Trophoblast cell (in vitro differentiated cells and primary cell): ENCODE results near the gene ACTR3.

ENCODE experiments used
- DNase-seq, 2 donors: peaks; one replicate each; pipeline ENCODE4 v3.0.0-alpha.2; 2016
- H2AFZ ChIP-seq: 2 replicates; pipeline ENCODE4 v1.6.1; 2013; ENCODE audit warnings: low read length, moderate library complexity, mild to moderate bottlenecking; ENCODE audit not compliant: insufficient read depth, poor library complexity
- H2AK5ac ChIP-seq: 2 replicates; pipeline ENCODE4 v1.6.1; 2013; ENCODE audit warnings: mild to moderate bottlenecking, low read length
- H2BK120ac ChIP-seq: 2 replicates; pipeline ENCODE4 v1.6.1; 2013; ENCODE audit warnings: low read length, mild to moderate bottlenecking, moderate library complexity; ENCODE audit not compliant: insufficient read depth, poor library complexity
- H2BK12ac ChIP-seq: 2 replicates; pipeline ENCODE4 v1.6.1; 2013; ENCODE audit warnings: mild to moderate bottlenecking, low read length, moderate library complexity
- H2BK5ac ChIP-seq: 2 replicates; pipeline ENCODE4 v1.6.1; 2013; ENCODE audit warnings: low read length, low read depth, moderate library complexity, mild to moderate bottlenecking; ENCODE audit not compliant: poor library complexity
- H3K14ac ChIP-seq: 2 replicates; pipeline ENCODE4 v1.6.1; 2013; ENCODE audit warnings: mild to moderate bottlenecking, low read length
- H3K18ac ChIP-seq: 2 replicates; pipeline ENCODE4 v1.6.1; 2013; ENCODE audit warnings: mild to moderate bottlenecking, low read length
- H3K23ac ChIP-seq: 2 replicates; pipeline ENCODE4 v1.6.1; 2013; ENCODE audit warnings: low read length
- H3K27ac ChIP-seq: 2 replicates; pipeline ENCODE4 v1.5.1; 2013; ENCODE audit warnings: low read depth, mild to moderate bottlenecking, inconsistent platforms, low read length, moderate library complexity
- H3K27me3 ChIP-seq: 2 replicates; pipeline ENCODE4 v1.6.1; 2013; ENCODE audit warnings: inconsistent platforms, mild to moderate bottlenecking, low read length, moderate library complexity; ENCODE audit not compliant: insufficient read depth
- H3K36me3 ChIP-seq, 2 experiments: 1 replicate in 1 of 2; 2 replicates in 1 of 2; pipeline ENCODE4 v1.6.1; 2013; ENCODE audit warnings: low read length in 2 of 2, mild to moderate bottlenecking in 2 of 2, moderate library complexity in 1 of 2; ENCODE audit not compliant: insufficient read depth in 2 of 2, control insufficient read depth in 1 of 2
- H3K4ac ChIP-seq: 2 replicates; pipeline ENCODE4 v1.6.1; 2013; ENCODE audit warnings: low read depth, mild to moderate bottlenecking, low read length, moderate library complexity
- H3K4me1 ChIP-seq, 2 experiments: 1 replicate in 1 of 2; 2 replicates in 1 of 2; pipeline ENCODE4 v1.6.1; 2013; ENCODE audit warnings: low read length in 2 of 2, mild to moderate bottlenecking in 2 of 2, moderate library complexity in 1 of 2; ENCODE audit not compliant: insufficient read depth in 2 of 2, control insufficient read depth in 1 of 2
- H3K4me2 ChIP-seq: 2 replicates; pipeline ENCODE4 v1.6.1; 2013; ENCODE audit warnings: inconsistent platforms, mild to moderate bottlenecking, low read length, moderate library complexity
- H3K4me3 ChIP-seq: 2 replicates; pipeline ENCODE4 v1.5.1; 2013; ENCODE audit warnings: mild to moderate bottlenecking, low read depth, low read length, inconsistent platforms
- H3K79me1 ChIP-seq: one replicate; pipeline ENCODE4 v1.6.1; 2013; ENCODE audit warnings: low read length
- H3K79me2 ChIP-seq: 2 replicates; pipeline ENCODE4 v1.6.1; 2013; ENCODE audit warnings: low read length, mild to moderate bottlenecking; ENCODE audit not compliant: control insufficient read depth, insufficient read depth, poor library complexity
- H3K9ac ChIP-seq: 2 replicates; pipeline ENCODE4 v1.6.1; 2013; ENCODE audit warnings: mild to moderate bottlenecking, low read length
- H3K9me3 ChIP-seq: 2 replicates; pipeline ENCODE4 v1.6.1; 2013; ENCODE audit warnings: low read depth, mild to moderate bottlenecking, control low read depth, inconsistent platforms, low read length; ENCODE audit not compliant: insufficient read depth
- H4K12ac ChIP-seq: 2 replicates; pipeline ENCODE4 v1.6.1; 2013; ENCODE audit warnings: low read depth, mild to moderate bottlenecking, low read length, moderate library complexity
- H4K8ac ChIP-seq: 2 replicates; pipeline ENCODE4 v1.6.1; 2013; ENCODE audit warnings: low read depth, mild to moderate bottlenecking, low read length, moderate library complexity
- H4K91ac ChIP-seq: one replicate; pipeline ENCODE4 v1.6.1; 2013; ENCODE audit warnings: low read depth, mild to moderate bottlenecking, low read length, moderate library complexity
- WGBS: extraction: QIAGEN DNeasy Blood & Tissue Kit; methylation state at CpG from one replicate; pipeline ENCODE4 v1.1.7; 2013; ENCODE audit warnings: missing lambda C conversion rate; ENCODE audit not compliant: insufficient read length, insufficient coverage; ENCODE audit errors: extremely low coverage; 5-methylcytosine and 5-hydroxymethylcytosine counted together

Gene ACTR3

DNA sequence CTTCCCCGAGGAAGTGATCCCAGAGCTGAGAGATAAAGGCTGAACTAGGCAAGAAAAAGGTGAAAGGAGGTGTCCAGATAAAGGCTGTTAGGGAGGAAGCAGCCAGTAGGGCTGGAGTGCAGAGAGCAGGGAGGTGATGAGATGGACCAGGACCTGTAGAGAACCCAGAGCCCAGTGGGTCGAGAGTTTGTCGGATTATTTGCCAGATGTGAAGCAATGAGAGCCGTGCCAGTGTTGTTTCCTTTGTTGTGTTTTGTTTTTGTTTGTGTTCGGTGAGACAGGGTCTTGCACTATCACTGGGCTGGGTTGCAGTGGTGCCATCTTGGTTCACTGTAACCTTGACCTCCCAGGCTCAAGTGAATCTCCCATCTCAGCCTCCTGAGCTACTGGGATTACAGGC lies 111.3 kb downstream of the ACTR3 start:
- H4K12ac ChIP-seq = no peak overlapping the region
- no peak overlapping the region for H2BK5ac ChIP-seq
- H3K4me2 ChIP-seq = no peak overlapping the region
- no peaks in the 10 kb centered on the region for H3K36me3 ChIP-seq
- H3K27ac ChIP-seq = no peak overlapping the region
- H3K18ac ChIP-seq = no peak overlapping the region
- no peak overlapping the region for H3K9ac ChIP-seq
- no peak overlapping the region for H3K14ac ChIP-seq
- no CpG with 5 or more reads among the region's 5 CpGs for WGBS
- no peak overlapping the region for H3K4ac ChIP-seq
- H2AFZ ChIP-seq = no peak overlapping the region
- H3K9me3 ChIP-seq = no peaks in the 10 kb centered on the region
- no peak overlapping the region for H4K8ac ChIP-seq
- H4K91ac ChIP-seq = no peak overlapping the region
- no peaks in the 10 kb centered on the region for H3K79me1 ChIP-seq
- H3K4me1 ChIP-seq = no peaks in the 10 kb centered on the region
- no peak overlapping the region for H3K23ac ChIP-seq
- H2AK5ac ChIP-seq = no peak overlapping the region
- H3K79me2 ChIP-seq = no peaks in the 10 kb centered on the region
- no peak overlapping the region for H2BK120ac ChIP-seq
- no peak overlapping the region for H3K4me3 ChIP-seq
- DNase-seq = no peak
- no peak overlapping the region for H2BK12ac ChIP-seq
- H3K27me3 ChIP-seq = no peaks in the 10 kb centered on the region

DNA sequence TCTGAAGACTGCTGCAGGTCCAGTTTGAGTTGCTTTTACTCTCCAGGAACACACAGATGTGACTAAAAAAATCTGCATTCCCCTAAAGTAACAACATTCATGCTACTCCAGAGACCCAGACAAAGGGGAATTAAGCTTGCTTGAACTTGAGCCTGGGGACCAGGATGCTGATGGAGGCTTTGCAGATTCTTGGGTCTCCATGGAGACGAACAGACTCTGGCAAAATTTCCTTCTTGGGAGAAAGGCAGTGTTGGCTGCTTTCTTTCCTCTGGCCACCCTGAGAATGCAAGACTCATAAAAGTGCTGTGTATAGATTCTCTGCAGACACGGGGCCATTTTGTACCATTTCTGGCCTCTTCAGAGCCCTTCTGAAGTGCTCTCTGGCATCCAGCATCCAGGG lies 112.0 kb downstream of the ACTR3 start:
- Histone ChIP-seq H3K9me3 (no peaks in the 10 kb centered on the region), H4K91ac (no peak overlapping the region), H2AK5ac (no peak overlapping the region), H3K27ac (no peak overlapping the region), H3K79me1 (no peaks in the 10 kb centered on the region), H2BK12ac (no peak overlapping the region), H3K14ac (no peak overlapping the region), H2AFZ (no peak overlapping the region), H3K79me2 (no peaks in the 10 kb centered on the region), H4K12ac (no peak overlapping the region), H3K18ac (no peak overlapping the region), H3K4me3 (no peak overlapping the region), H3K36me3 (no peaks in the 10 kb centered on the region), H3K9ac (no peak overlapping the region), H2BK5ac (no peak overlapping the region), H3K27me3 (no peaks in the 10 kb centered on the region), H3K4me1 (no peaks in the 10 kb centered on the region), H3K23ac (no peak overlapping the region), H4K8ac (no peak overlapping the region), H3K4me2 (no peak overlapping the region), H2BK120ac (no peak overlapping the region), H3K4ac (no peak overlapping the region)
- no peak for DNase-seq
- WGBS = no CpG with 5 or more reads among the region's 2 CpGs

DNA sequence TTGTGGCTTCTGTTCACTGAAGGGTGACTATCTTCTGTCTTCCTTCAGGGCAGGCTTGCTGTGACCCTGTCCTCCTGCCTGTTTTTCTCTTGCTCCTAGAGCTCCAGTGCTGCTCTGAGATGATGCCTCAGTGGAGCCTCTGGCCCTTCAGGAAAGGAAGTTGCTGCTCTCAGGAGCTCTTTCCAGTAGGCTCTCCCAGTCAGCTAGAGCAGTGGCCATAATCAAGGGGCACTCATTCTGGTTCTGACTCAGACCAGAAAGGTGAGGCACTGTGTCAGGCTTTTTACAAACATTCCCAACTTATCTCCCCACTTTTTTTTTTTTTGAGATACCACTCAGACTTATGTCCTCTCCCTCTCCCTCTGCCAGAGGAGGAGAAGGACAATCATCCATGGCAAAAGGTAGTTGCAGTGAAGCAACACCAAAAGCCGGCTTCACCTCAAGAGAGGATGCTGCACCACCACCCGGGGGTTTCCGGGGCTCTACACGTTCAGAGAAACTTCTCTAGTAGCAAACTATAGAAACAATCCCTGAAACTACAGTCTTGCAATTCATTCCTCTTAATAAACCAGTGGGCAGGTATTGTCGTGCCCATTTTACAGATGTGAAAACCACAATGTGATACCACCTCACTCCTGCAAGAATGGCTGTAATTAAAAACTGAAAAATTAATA lies 115.4 kb downstream of the ACTR3 start:
- Histone ChIP-seq H3K36me3 (no peaks in the 10 kb centered on the region), H3K27me3 (no peaks in the 10 kb centered on the region), H2BK120ac (no peak overlapping the region), H3K4me2 (no peak overlapping the region), H3K9me3 (peaks cover 2% of the 10 kb centered on the region), H4K12ac (no peak overlapping the region), H3K9ac (no peak overlapping the region), H3K4me3 (no peak overlapping the region), H4K91ac (no peak overlapping the region), H3K23ac (no peak overlapping the region), H3K79me2 (no peaks in the 10 kb centered on the region), H2BK5ac (no peak overlapping the region), H3K14ac (no peak overlapping the region), H2AFZ (no peak overlapping the region), H3K27ac (no peak overlapping the region), H3K79me1 (no peaks in the 10 kb centered on the region), H4K8ac (no peak overlapping the region), H3K4ac (no peak overlapping the region), H2AK5ac (no peak overlapping the region), H3K18ac (no peak overlapping the region), H2BK12ac (no peak overlapping the region), H3K4me1 (no peaks in the 10 kb centered on the region)
- DNase-seq = no peak
- no CpG with 5 or more reads among the region's 5 CpGs for WGBS

DNA sequence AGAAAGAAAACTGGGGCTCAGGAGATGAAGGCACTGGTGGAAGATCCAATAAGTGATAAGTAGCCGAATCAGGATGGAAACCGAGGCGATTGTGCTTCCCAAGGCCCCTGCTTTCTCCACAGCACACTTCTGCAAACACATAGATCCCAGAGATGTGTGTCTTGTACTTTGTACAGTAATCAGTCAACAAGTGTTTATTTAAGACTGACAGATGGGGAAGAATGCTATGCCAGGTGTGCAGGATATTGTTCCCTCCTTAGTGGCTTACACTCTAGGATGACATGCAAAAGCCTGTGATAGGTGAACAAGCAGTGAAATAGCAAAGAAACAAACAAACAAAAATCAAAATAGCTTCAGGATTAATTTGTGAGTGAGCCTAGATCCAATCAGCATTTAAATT lies 116.6 kb downstream of the ACTR3 start:
- no peaks in the 10 kb centered on the region for H3K79me2 ChIP-seq
- H3K14ac ChIP-seq = no peak overlapping the region
- H3K27me3 ChIP-seq = no peaks in the 10 kb centered on the region
- H2AFZ ChIP-seq = no peak overlapping the region
- H4K91ac ChIP-seq = no peak overlapping the region
- H3K9ac ChIP-seq = no peak overlapping the region
- no peak overlapping the region for H2BK120ac ChIP-seq
- H3K4ac ChIP-seq = no peak overlapping the region
- H4K12ac ChIP-seq = no peak overlapping the region
- no peak overlapping the region for H2BK12ac ChIP-seq
- no peak overlapping the region for H3K4me2 ChIP-seq
- H3K27ac ChIP-seq = no peak overlapping the region
- no peaks in the 10 kb centered on the region for H3K79me1 ChIP-seq
- WGBS = no CpG with 5 or more reads among the region's 3 CpGs
- no peak overlapping the region for H2AK5ac ChIP-seq
- no peak overlapping the region for H2BK5ac ChIP-seq
- H3K9me3 ChIP-seq = peaks cover 2% of the 10 kb centered on the region
- no peak overlapping the region for H3K18ac ChIP-seq
- H4K8ac ChIP-seq = no peak overlapping the region
- H3K23ac ChIP-seq = no peak overlapping the region
- no peaks in the 10 kb centered on the region for H3K4me1 ChIP-seq
- H3K36me3 ChIP-seq = no peaks in the 10 kb centered on the region
- no peak overlapping the region for H3K4me3 ChIP-seq
- no peak for DNase-seq
